ENCODE measurements around the gene C9. TPM values are rescaled to one million over a fixed set of nuclear protein-coding genes. Genes with fewer than 3 reads are reported as not detected.
"Not testable (repeated sequence)": the region's sequence is repeated elsewhere in the genome, so short reads cannot be mapped to it uniquely, and the experiment has no call there.

C9 gene
- total RNA-seq, 5 donors from 2014 or later (not counting 1 experiment from before 2014, with no cell fraction given), result 0.41 to 0.59 (median 0.44) TPM; not detected in 2

GRCh38 chr5:39405083-39405843 lies 41.0 kb upstream of the C9 start:
- Mint-ChIP-seq H3K4me3 (no peak overlapping the region), H3K36me3 (no peaks in the 10 kb centered on the region), H3K4me1 (no peaks in the 10 kb centered on the region), H3K27me3 (peaks cover 7 to 16% of the 10 kb centered on the region in 2 donors), H3K27ac (no peak overlapping the region), H3K9me3 (no peaks in the 10 kb centered on the region)
- 50% methylated on average over 1 of the region's 5 CpGs for WGBS (ENCODE audit: insufficient coverage)
- H3K4me3 ChIP-seq (ENCODE audit: control insufficient read depth in 1 of 2, extremely low read depth in 1 of 2, low read length in 1 of 2), result no peak overlapping the region
- H3K4me1 ChIP-seq (ENCODE audit: control insufficient read depth in 1 of 2, extremely low read depth in 1 of 2, insufficient read depth in 2 of 2, low read length in 2 of 2), result no peaks in the 10 kb centered on the region
- no peaks in the 10 kb centered on the region for H3K9me3 ChIP-seq
- no peaks in the 10 kb centered on the region for H3K36me3 ChIP-seq (ENCODE audit: control insufficient read depth in 2 of 2, extremely low read depth in 1 of 2, insufficient read depth in 1 of 2, low read length in 1 of 2)
- CTCF ChIA-PET, result interaction anchor here in 1 of 2 donors (0.7 kb wide), 1 partner anchor 29 kb away, joined by 4 read pairs; no protein-coding TSS in a partner anchor
- POLR2A ChIA-PET, result no interaction called here
- no peak for ATAC-seq (replicated peaks in 1 of 4)
- no peak for DNase-seq
- H3K27ac ChIP-seq (ENCODE audit: low read length), result no peak overlapping the region
- H3K27me3 ChIP-seq (replicated peaks in 1 of 2; ENCODE audit: control insufficient read depth in 2 of 2, extremely low read depth in 1 of 2, insufficient read depth in 2 of 2, low read length in 1 of 2), result peaks cover 0 to 4% of the 10 kb centered on the region in 2 experiments

GRCh38 chr5:39403761-39404160 lies 39.5 kb upstream of the C9 start:
- no CpG with 5 or more reads among the region's 3 CpGs for WGBS (ENCODE audit: insufficient coverage)
- ATAC-seq (replicated peaks in 1 of 4); H3K9me3 ChIP-seq; H3K4me1 ChIP-seq (ENCODE audit: control insufficient read depth in 1 of 2, extremely low read depth in 1 of 2, insufficient read depth in 2 of 2, low read length in 2 of 2); H3K4me3 Mint-ChIP-seq; H3K36me3 Mint-ChIP-seq; H3K4me1 Mint-ChIP-seq; H3K4me3 ChIP-seq (ENCODE audit: control insufficient read depth in 1 of 2, extremely low read depth in 1 of 2, low read length in 1 of 2); H3K27ac Mint-ChIP-seq; H3K27me3 ChIP-seq (replicated peaks in 1 of 2; ENCODE audit: control insufficient read depth in 2 of 2, extremely low read depth in 1 of 2, insufficient read depth in 2 of 2, low read length in 1 of 2); H3K27ac ChIP-seq (ENCODE audit: low read length); DNase-seq; H3K36me3 ChIP-seq (ENCODE audit: control insufficient read depth in 2 of 2, extremely low read depth in 1 of 2, insufficient read depth in 1 of 2, low read length in 1 of 2); H3K9me3 Mint-ChIP-seq: not testable (repeated sequence)
- peaks cover 6 to 16% of the 10 kb centered on the region in 2 donors for H3K27me3 Mint-ChIP-seq
- ChIA-PET CTCF (interaction anchor here in 1 of 2 donors (0.7 kb wide), 1 partner anchor 368 kb away, joined by 3 read pairs; no protein-coding TSS in a partner anchor), POLR2A (interaction anchor here in 1 of 2 donors (0.6 kb wide), 1 partner anchor 147 kb away, joined by 3 read pairs; no protein-coding TSS in a partner anchor)

GRCh38 chr5:39402140-39402539 lies 37.8 kb upstream of the C9 start:
- DNase-seq; H3K27ac Mint-ChIP-seq; H3K27me3 ChIP-seq (replicated peaks in 1 of 2; ENCODE audit: control insufficient read depth in 2 of 2, extremely low read depth in 1 of 2, insufficient read depth in 2 of 2, low read length in 1 of 2); H3K36me3 Mint-ChIP-seq; H3K4me3 Mint-ChIP-seq; H3K4me1 ChIP-seq (ENCODE audit: control insufficient read depth in 1 of 2, extremely low read depth in 1 of 2, insufficient read depth in 2 of 2, low read length in 2 of 2); POLR2A ChIA-PET; H3K9me3 Mint-ChIP-seq; H3K27me3 Mint-ChIP-seq; H3K9me3 ChIP-seq; H3K36me3 ChIP-seq (ENCODE audit: control insufficient read depth in 2 of 2, extremely low read depth in 1 of 2, insufficient read depth in 1 of 2, low read length in 1 of 2); CTCF ChIA-PET; ATAC-seq (replicated peaks in 1 of 4); H3K4me3 ChIP-seq (ENCODE audit: control insufficient read depth in 1 of 2, extremely low read depth in 1 of 2, low read length in 1 of 2); H3K4me1 Mint-ChIP-seq; H3K27ac ChIP-seq (ENCODE audit: low read length): not testable (repeated sequence)

- H3K4me1 ChIP-seq (ENCODE audit: control insufficient read depth in 1 of 2, extremely low read depth in 1 of 2, insufficient read depth in 2 of 2, low read length in 2 of 2), result peaks cover 0 to 3% of the 10 kb centered on the region in 2 experiments
- ATAC-seq (replicated peaks in 1 of 4), result no peak
- Mint-ChIP-seq H3K36me3 (no peaks in the 10 kb centered on the region), H3K27ac (no peak overlapping the region), H3K27me3 (peaks cover 2 to 3% of the 10 kb centered on the region in 2 donors), H3K4me1 (peaks cover 4 to 6% (median 6%) of the 10 kb centered on the region in 3 donors), H3K9me3 (no peaks in the 10 kb centered on the region), H3K4me3 (no peak overlapping the region)
- CTCF ChIA-PET, result no interaction called here
- H3K36me3 ChIP-seq (ENCODE audit: control insufficient read depth in 2 of 2, extremely low read depth in 1 of 2, insufficient read depth in 1 of 2, low read length in 1 of 2), result no peaks in the 10 kb centered on the region
- WGBS (ENCODE audit: insufficient coverage), result 83% methylated on average over 2 of the region's 5 CpGs
- H3K27me3 ChIP-seq (replicated peaks in 1 of 2; ENCODE audit: control insufficient read depth in 2 of 2, extremely low read depth in 1 of 2, insufficient read depth in 2 of 2, low read length in 1 of 2), result no peaks in the 10 kb centered on the region
- DNase-seq, result no peak
- no peak overlapping the region for H3K27ac ChIP-seq (ENCODE audit: low read length)
- POLR2A ChIA-PET, result interaction anchor here in 1 of 2 donors (0.7 kb wide), 1 partner anchor 443 kb away, joined by 3 read pairs; no protein-coding TSS in a partner anchor
- H3K4me3 ChIP-seq (ENCODE audit: control insufficient read depth in 1 of 2, extremely low read depth in 1 of 2, low read length in 1 of 2), result no peak overlapping the region
- no peaks in the 10 kb centered on the region for H3K9me3 ChIP-seq
Measured at GRCh38 chr5:39400713-39401578, 36.7 kb upstream of the C9 start.

GRCh38 chr5:39399135-39400036 lies 35.1 kb upstream of the C9 start:
- H3K4me1 ChIP-seq (ENCODE audit: control insufficient read depth in 1 of 2, extremely low read depth in 1 of 2, insufficient read depth in 2 of 2, low read length in 2 of 2), result peaks cover 0 to 3% of the 10 kb centered on the region in 2 experiments
- WGBS (ENCODE audit: insufficient coverage), result 50% methylated on average over 1 of the region's 1 CpG
- CTCF ChIA-PET, result interaction anchor here (0.7 to 1.0 kb wide), 2 partner anchors 24 to 248 kb away, joined by 3 to 4 read pairs; no protein-coding TSS in a partner anchor
- H3K27ac ChIP-seq (ENCODE audit: low read length), result peak overlapping the region; percentile 47
- H3K36me3 ChIP-seq (ENCODE audit: control insufficient read depth in 2 of 2, extremely low read depth in 1 of 2, insufficient read depth in 1 of 2, low read length in 1 of 2), result no peaks in the 10 kb centered on the region
- H3K27me3 ChIP-seq (replicated peaks in 1 of 2; ENCODE audit: control insufficient read depth in 2 of 2, extremely low read depth in 1 of 2, insufficient read depth in 2 of 2, low read length in 1 of 2), result no peaks in the 10 kb centered on the region
- no peaks in the 10 kb centered on the region for H3K9me3 ChIP-seq
- Mint-ChIP-seq H3K4me1 (peaks cover 4 to 6% (median 6%) of the 10 kb centered on the region in 3 donors), H3K4me3 (no peak overlapping the region), H3K9me3 (no peaks in the 10 kb centered on the region), H3K36me3 (no peaks in the 10 kb centered on the region), H3K27me3 (no peaks in the 10 kb centered on the region), H3K27ac (peak overlapping the region; percentile 1 to 5)
- no peak overlapping the region for H3K4me3 ChIP-seq (ENCODE audit: control insufficient read depth in 1 of 2, extremely low read depth in 1 of 2, low read length in 1 of 2)
- peak in 1 of 35 experiments; percentile 4 for DNase-seq
- ATAC-seq (replicated peaks in 1 of 4), result no peak
- POLR2A ChIA-PET, result interaction anchor here in 1 of 2 donors (0.6 kb wide), 1 partner anchor 37 kb away, joined by 3 read pairs; no protein-coding TSS in a partner anchor

- Mint-ChIP-seq H3K9me3 (no peaks in the 10 kb centered on the region), H3K4me1 (peaks cover 4 to 6% (median 6%) of the 10 kb centered on the region in 3 donors), H3K36me3 (no peaks in the 10 kb centered on the region), H3K27ac (no peak overlapping the region), H3K27me3 (no peaks in the 10 kb centered on the region), H3K4me3 (no peak overlapping the region)
- no peaks in the 10 kb centered on the region for H3K27me3 ChIP-seq (replicated peaks in 1 of 2; ENCODE audit: control insufficient read depth in 2 of 2, extremely low read depth in 1 of 2, insufficient read depth in 2 of 2, low read length in 1 of 2)
- no peaks in the 10 kb centered on the region for H3K36me3 ChIP-seq (ENCODE audit: control insufficient read depth in 2 of 2, extremely low read depth in 1 of 2, insufficient read depth in 1 of 2, low read length in 1 of 2)
- WGBS (ENCODE audit: insufficient coverage), result 94% methylated on average over 2 of the region's 3 CpGs
- ATAC-seq (replicated peaks in 1 of 4) (no peak), DNase-seq (no peak)
- no peak overlapping the region for H3K27ac ChIP-seq (ENCODE audit: low read length)
- CTCF ChIA-PET, result no interaction called here
- H3K4me3 ChIP-seq (ENCODE audit: control insufficient read depth in 1 of 2, extremely low read depth in 1 of 2, low read length in 1 of 2), result no peak overlapping the region
- H3K9me3 ChIP-seq, result no peaks in the 10 kb centered on the region
- peaks cover 0 to 3% of the 10 kb centered on the region in 2 experiments for H3K4me1 ChIP-seq (ENCODE audit: control insufficient read depth in 1 of 2, extremely low read depth in 1 of 2, insufficient read depth in 2 of 2, low read length in 2 of 2)
- POLR2A ChIA-PET, result no interaction called here
Measured at GRCh38 chr5:39396843-39397242, 32.5 kb upstream of the C9 start.
